GM19238 (cell line): ENCODE results near the gene PLD2.

ENCODE experiments used
- DNase-seq: peaks from one replicate; pipeline ENCODE4 v3.0.0; 2011; ENCODE audit warnings: low spot score; ENCODE audit not compliant: insufficient read length

PLD2 gene

GRCh38 chr17:4833941-4834680 lies 27.2 kb downstream of the PLD2 start:
- no peak for DNase-seq

DNA sequence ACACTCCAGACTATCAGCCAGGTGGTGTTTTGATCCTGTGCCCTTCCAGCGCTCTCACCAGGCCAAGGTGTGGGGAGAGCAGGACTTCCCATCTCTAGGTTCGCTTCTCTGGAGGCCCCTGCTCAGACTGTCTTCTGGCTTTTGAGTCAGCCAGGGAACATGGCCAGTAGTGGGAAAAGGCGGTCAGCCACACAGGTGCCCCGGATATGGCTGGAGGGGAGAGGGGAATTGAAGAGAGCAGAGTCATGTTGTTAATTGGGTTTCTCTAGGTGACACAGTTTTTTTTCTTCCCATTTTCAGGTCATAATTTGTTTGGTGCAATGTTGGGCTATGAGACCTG lies 27.7 kb downstream of the PLD2 start:
- no peak for DNase-seq

- DNase-seq, result no peak
These were observed 29.3 kb downstream of the PLD2 start for GRCh38 chr17:4836221-4836620.

DNA sequence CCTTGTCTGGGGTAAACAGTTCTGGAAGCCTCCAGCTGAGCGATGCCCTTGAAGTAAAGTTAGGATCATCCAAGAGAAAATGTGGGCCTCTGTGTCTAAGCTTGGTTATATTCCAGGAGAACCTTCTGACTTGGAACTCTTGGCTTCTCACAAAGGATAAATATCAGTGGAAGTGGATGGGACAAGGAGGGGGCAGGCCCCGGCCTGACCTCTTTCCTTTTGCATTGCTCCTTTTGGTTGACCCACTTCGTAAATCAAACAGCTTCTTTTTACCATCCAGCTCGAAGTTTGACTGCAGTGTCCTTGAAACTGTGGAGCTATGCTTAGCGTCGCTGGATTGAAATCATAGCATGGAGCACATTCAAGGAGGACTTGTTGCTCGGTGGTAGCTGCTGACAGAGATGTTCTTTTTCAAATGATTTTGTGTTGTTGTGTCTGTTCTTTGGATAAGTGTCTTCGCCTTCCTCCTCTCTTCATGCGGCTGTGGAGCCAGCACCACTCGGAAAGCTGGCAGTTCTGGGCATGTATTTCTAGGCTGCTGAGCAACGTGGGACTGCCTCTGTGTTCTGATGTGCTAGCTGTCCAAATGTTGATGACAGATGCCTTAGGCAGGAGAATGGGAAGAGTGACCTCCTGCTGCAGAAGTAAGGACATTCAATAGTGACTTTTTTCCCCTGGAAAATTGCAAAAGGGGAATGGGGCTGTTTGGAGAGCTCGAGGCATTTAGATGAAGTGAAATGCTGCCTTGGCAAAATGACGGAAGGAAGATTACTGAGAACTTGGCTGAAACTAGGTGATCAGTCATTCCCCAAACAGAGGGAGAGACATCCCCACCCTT lies 30.7 kb downstream of the PLD2 start:
- DNase-seq, result no peak

DNA sequence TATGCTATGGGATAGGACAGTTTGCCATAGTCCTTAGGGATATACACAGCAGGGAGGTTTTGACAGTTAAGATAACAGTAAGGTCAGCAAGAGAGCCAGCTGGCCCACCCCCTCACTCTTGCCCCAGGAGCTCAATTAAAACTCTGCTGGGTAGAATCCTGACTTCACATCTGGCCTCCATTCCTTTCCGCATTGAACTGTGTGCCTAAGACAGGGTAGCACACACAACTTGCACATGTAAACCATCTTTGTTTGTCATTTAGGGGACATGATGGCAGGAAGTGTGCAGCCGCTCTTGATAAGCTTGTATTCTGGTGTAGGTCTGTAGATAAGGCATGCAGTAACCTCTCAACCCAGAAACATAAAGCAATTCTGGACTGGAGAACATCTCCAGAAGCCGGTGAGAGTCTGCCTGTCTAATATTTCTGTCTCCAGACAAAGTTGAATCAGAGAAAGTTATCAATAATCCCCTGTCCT lies 31.4 kb downstream of the PLD2 start:
- DNase-seq, result no peak

DNA sequence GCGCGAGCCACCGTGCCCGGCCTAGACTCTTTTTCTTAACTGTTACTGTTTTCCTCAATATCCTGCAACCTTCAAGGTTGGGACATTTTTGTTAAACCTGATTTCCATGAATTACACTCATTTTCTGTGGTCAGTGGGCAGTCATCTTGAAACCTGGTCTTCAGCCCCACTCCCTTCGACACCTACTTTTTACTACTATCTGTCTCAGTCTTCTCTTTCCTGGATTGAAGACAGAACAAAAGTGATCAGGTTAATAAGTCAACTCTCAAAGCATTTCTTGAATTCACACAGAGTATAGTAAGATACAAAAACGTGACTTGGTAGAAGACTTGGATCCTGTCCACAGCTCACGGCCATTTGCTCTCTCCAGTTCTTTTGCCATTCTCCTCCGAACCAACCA lies 32.3 kb downstream of the PLD2 start:
- DNase-seq, result no peak

DNA sequence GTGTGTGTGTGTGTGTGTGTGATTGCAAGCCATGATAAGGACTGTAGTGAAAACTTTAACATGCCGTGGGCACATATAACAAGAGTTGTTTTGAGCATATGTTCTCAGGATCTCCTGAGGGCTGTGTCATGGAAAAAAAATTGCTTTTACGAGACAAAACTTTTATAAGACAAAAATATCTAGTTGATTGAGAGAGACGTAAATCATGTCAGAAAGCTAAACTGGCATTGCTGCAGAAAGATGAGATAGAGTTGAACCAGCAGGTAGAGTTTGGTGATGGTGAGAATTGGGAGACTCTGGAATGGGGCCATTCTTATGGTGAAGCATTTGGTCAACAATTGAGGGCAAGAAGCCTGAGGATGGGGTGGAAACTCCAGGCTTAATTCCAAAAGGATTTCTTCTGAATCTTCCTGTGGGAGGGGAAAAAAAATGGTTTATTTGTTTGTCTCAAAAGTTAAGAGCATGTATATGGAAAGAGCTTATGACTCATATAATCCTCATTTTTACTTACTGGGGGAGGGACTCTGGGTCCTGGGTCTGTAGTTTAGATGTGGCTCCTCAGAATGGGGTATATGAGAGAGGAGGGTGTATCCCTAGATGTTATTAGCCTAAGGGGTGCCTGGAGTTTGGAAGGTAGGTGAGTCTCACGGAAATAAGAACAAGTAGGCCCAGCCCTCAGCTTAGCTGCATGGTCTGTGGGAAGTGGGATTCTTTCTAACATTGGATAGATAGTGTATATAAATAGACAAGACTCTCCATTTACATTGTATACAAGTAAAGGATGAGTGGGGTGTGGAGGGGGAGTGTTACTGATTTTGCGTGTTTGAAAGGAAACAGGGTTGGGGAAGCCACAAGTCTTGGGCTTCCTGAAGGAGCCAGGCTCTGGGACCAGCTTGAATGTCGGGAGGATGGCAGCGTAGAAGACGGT lies 33.3 kb downstream of the PLD2 start:
- no peak for DNase-seq

GRCh38 chr17:4840893-4841242 lies 33.9 kb downstream of the PLD2 start:
- no peak for DNase-seq

GRCh38 chr17:4842376-4842775 lies 35.4 kb downstream of the PLD2 start:
- DNase-seq, result no peak

DNA sequence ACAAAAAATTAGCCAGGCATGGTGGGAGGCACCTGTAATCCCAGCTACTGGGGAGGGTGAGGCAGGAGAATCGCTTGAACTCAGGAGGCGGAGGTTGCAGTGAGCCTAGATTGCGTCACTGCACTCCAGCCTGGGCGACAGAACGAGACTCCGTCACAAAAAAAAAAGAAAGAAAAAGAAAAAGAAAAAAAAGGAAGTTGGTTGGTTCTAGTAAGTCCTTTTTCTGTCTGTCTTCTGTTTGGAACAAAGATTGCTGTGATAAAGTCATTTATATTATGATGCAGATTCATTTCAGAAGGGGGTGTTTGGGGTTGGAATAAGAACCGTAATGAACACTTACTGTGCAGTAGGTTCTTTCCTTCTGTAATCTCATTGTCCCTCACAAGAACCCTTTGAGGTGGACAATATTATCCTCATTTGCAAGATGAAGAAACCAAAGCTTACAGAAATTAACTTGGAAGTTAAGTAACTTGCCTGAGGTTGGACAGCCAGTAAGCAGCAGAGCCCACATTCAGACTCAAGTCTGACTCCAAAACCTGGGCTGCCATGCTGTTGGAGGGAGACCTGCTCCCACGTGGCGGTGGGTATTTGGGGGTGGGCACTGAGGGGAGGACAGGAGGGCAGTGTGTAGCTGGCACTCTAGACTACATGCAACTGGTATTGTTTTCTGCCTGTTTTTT lies 36.5 kb downstream of the PLD2 start:
- no peak for DNase-seq

- no peak for DNase-seq
These were observed 38.2 kb downstream of the PLD2 start for GRCh38 chr17:4845118-4845517.

- DNase-seq, result no peak
These were observed 39.9 kb downstream of the PLD2 start for GRCh38 chr17:4846635-4847390.

DNA sequence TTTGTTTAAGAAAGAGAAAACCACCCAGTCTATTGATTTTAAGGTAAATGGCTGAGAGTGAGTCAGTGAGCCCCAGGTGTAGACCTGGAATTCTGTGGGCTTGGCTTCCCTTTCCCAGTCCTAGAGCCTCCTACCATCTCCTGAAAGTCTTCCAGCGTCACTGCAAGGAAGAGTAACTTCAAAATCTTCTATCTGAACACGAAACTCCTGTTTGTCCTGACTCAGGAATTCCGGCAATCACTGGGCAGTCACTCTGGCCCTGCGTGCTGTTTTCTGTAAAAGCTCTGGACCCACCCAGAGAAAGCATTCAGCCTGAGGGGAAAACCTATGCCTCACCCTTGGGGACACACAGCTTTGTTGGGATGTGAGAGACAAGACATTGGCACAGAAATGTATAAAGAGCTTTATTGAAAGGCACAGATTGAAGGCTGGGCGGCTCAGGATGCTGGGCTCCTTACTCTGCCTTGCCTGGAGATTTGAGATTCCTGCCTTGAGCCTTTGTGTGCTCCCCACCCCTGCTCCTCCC lies 42.1 kb downstream of the PLD2 start:
- DNase-seq, result no peak

GRCh38 chr17:4850246-4850645 lies 43.3 kb downstream of the PLD2 start:
- DNase-seq, result no peak

DNA sequence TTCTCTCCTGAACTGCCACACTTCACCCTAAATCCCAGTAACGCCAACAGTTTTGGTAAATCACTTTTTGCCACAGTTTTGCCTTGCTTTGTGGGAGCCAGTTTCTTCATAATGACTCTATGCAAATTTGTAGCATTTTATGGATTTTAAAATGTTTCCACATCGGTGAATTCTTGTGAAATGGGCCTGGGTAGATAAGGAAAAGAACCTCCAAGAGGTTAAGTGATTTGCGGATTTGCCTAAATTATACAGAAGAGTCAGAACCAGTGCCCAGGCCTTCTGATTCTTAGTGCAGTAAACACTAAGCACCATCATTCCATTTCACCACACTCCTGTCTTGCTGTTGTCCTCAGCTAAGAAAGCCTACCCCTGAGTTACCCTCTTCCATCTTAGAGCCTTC lies 44.1 kb downstream of the PLD2 start:
- no peak for DNase-seq

DNA sequence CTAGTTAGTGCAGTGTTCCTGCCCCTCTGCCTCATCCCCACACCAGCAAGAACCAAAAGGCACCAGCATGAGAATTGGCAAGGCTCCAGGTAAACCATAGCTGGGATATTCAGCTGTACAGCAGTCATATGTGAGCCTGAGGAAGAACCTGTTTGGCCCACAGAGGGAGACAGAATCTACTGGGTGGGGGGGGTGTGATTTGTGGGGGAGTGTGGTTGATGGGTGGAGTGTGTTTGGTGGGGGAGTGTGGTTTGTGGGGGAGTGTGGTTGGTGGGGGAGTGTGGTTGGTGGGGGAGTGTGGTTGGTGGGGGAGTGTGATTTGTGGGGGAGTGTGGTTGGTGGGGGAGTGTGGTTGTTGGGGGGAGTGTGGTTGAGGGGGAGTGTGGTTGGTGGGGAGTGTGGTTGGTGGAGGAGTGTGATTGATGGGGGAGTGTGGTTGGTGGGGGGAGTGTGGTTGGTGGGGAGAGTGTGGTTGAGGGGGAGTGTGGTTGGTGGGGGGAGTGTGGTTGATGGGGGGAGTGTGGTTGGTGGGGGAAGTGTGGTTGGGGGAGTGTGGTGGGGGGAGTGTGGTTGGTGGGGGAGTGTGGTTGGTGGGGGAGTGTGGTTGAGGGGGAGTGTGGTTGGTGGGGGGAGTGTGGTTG lies 45.7 kb downstream of the PLD2 start:
- DNase-seq, result no peak

DNA sequence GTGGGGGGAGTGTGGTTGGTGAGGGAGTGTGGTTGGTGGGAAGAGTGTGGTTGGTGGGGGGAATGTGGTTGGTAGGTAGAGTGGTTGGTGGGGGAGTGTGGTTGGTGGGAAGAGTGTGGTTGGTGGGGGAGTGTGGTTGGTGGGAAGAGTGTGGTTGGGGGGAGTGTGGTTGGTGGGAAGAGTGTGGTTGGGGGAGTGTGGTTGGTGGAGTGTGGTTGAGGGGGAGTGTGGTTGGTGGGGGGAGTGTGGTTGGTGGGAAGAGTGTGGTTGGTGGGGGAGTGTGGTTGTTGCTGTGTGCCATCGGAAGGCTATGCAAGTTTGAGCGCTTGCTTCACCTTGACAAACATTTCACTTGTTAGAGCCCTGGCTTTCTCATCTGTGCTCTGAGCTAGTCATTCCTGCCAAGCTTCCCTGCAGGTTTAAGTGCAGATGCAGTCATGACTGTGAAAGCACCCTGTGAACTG lies 46.3 kb downstream of the PLD2 start:
- no peak for DNase-seq

DNA sequence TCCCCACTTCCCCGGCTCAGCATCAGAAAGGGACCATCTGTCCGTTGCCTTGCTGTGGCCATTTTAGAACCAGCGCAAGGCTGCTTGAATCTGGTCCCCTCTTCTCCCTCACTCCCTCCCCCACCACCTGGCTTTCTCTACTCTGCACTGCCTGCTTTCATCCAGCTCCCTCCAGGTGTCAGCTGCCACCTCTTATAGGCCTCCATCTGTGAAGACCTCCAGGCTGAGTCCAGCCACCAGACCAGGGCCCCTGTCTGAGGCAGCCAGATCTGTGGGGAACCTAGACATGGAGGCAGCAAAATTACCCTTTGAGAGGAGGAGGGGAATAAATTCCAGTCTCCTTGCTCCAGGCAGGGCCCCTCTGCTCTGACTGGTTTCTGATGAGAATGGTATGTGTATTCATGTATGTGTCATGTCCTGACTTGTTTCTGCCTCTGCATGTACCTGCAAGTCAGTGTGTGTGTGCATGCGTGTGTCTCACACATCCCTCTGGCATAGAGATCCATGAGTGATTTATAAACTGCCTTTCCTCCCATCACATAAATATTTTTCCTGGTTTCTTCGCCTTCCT lies 47.2 kb downstream of the PLD2 start:
- DNase-seq, result no peak

DNA sequence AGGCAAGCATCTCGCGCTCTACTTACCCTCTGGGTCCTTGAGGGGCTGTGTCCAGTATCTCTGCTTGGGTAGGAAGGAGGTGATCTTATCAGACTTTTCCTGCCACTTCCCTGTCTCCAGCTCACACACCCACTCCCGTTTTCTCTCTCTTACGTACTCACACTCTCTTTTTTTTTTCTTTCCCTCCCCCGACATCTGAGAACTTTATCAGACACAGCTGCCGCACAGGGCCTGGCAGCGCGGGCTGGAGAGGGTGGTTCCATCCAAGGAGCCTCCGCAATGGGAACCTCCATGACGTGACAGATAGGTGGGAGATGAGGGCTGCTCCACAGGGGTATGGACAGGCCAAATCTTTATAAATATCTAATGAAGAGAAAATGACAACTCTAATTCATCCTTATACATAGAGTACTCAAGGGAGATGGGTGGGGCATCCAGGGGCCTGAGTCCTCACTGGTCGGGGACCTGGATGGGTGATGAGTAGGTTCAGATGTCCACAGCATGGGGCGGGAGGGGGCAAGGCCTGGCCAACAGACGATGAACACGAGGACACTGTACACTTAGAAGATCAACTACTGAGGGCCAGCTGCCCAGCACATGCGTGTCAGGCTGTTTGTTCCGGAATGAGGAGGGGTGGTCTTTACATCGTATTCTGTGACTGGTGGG lies 49.5 kb downstream of the PLD2 start:
- no peak for DNase-seq
